Mesendoderm (in vitro differentiated cells): ENCODE data around the gene ZFP62.
"Not testable (repeated sequence)": the region's sequence is repeated elsewhere in the genome, so short reads cannot be mapped to it uniquely, and the experiment has no call there.

Source experiments
- DNase-seq: peaks from one replicate; pipeline ENCODE4 v3.0.0; 2013
- H2AK5ac ChIP-seq: 2 replicates; pipeline ENCODE4 v1.6.1; 2013; ENCODE audit warnings: low read length, inconsistent platforms
- H2BK120ac ChIP-seq: 2 replicates; pipeline ENCODE4 v1.6.1; 2013; ENCODE audit warnings: low read depth, mild to moderate bottlenecking, low read length, moderate library complexity, mixed read lengths
- H2BK15ac ChIP-seq: replicated peaks from 2 replicates; pipeline ENCODE4 v1.6.1; 2013; ENCODE audit warnings: low read depth, mild to moderate bottlenecking, moderate library complexity
- H2BK5ac ChIP-seq: 2 replicates; pipeline ENCODE4 v1.6.1; 2013; ENCODE audit warnings: low read length, inconsistent platforms
- H3K18ac ChIP-seq: 2 replicates; pipeline ENCODE4 v1.6.1; 2013; ENCODE audit warnings: mild to moderate bottlenecking, low read length, mixed read lengths
- H3K23ac ChIP-seq: one replicate; pipeline ENCODE4 v1.6.1; 2013; ENCODE audit warnings: low read length
- H3K27ac ChIP-seq: 2 replicates; pipeline ENCODE4 v1.5.1; 2013; ENCODE audit warnings: low read depth, mild to moderate bottlenecking, inconsistent platforms, low read length, moderate library complexity
- H3K27me3 ChIP-seq: 2 replicates; pipeline ENCODE4 v1.6.1; 2013; ENCODE audit warnings: low read length, control low read depth, mild to moderate bottlenecking, inconsistent platforms; ENCODE audit not compliant: insufficient read depth, poor library complexity
- H3K36me3 ChIP-seq: 2 replicates; pipeline ENCODE4 v1.6.1; 2013; ENCODE audit warnings: low read length, inconsistent platforms; ENCODE audit not compliant: control insufficient read depth, insufficient read depth
- H3K4ac ChIP-seq: one replicate; pipeline ENCODE4 v1.6.1; 2013; ENCODE audit warnings: low read depth, mild to moderate bottlenecking, low read length, moderate library complexity
- H3K4me1 ChIP-seq: 2 replicates; pipeline ENCODE4 v1.6.1; 2013; ENCODE audit warnings: low read depth, low read length, inconsistent platforms; ENCODE audit not compliant: control insufficient read depth
- H3K4me2 ChIP-seq: 2 replicates; pipeline ENCODE4 v1.6.1; 2013; ENCODE audit warnings: low read length
- H3K4me3 ChIP-seq: 2 replicates; pipeline ENCODE4 v1.5.1; 2013; ENCODE audit warnings: mild to moderate bottlenecking, low read length
- H3K56ac ChIP-seq: one replicate; pipeline ENCODE4 v1.6.1; 2013; ENCODE audit warnings: low read length
- H3K79me1 ChIP-seq: 2 replicates; pipeline ENCODE4 v1.6.1; 2013; ENCODE audit warnings: low read length, inconsistent platforms
- H3K79me2 ChIP-seq: 2 replicates; pipeline ENCODE4 v1.6.1; 2013; ENCODE audit warnings: mild to moderate bottlenecking, low read length; ENCODE audit not compliant: control insufficient read depth, insufficient read depth
- H3K9ac ChIP-seq: 2 replicates; pipeline ENCODE4 v1.6.1; 2013; ENCODE audit warnings: low read length, inconsistent platforms
- H4K5ac ChIP-seq: one replicate; pipeline ENCODE4 v1.6.1; 2013; ENCODE audit warnings: low read length
- H4K8ac ChIP-seq: one replicate; pipeline ENCODE4 v1.6.1; 2013; ENCODE audit warnings: low read depth, mild to moderate bottlenecking, control low read depth, low read length, moderate library complexity
- WGBS: extraction: QIAGEN DNeasy Blood & Tissue Kit; methylation state at CpG from one replicate; pipeline ENCODE4 v1.1.7; 2013; ENCODE audit warnings: low lambda C conversion rate, missing lambda C conversion rate; ENCODE audit not compliant: insufficient coverage; ENCODE audit errors: extremely low coverage; 5-methylcytosine and 5-hydroxymethylcytosine counted together

The ZFP62 gene

GRCh38 chr5:180828756-180829531 lies 32.1 kb downstream of the ZFP62 start:
- H3K79me1 ChIP-seq, H3K4me2 ChIP-seq, H2AK5ac ChIP-seq, H3K4me1 ChIP-seq, H2BK5ac ChIP-seq, H3K79me2 ChIP-seq, DNase-seq, H3K27ac ChIP-seq, H4K8ac ChIP-seq, H3K27me3 ChIP-seq, H3K18ac ChIP-seq, H4K5ac ChIP-seq, H3K56ac ChIP-seq, H3K4ac ChIP-seq, H3K23ac ChIP-seq, H3K4me3 ChIP-seq, H3K9ac ChIP-seq, H2BK120ac ChIP-seq, H2BK15ac ChIP-seq, H3K36me3 ChIP-seq: not testable (repeated sequence)
- no CpG with 5 or more reads among the region's 13 CpGs for WGBS

- not testable (repeated sequence) for H3K18ac ChIP-seq, H2BK5ac ChIP-seq, H3K27me3 ChIP-seq, H4K8ac ChIP-seq, H3K27ac ChIP-seq, H3K79me1 ChIP-seq, H2BK15ac ChIP-seq, H3K4me1 ChIP-seq, H3K4ac ChIP-seq, H3K36me3 ChIP-seq, H3K4me3 ChIP-seq, H3K56ac ChIP-seq, DNase-seq, H3K4me2 ChIP-seq, H3K23ac ChIP-seq, H2AK5ac ChIP-seq, H3K9ac ChIP-seq, H4K5ac ChIP-seq, H3K79me2 ChIP-seq, H2BK120ac ChIP-seq
- no CpG with 5 or more reads among the region's 7 CpGs for WGBS
Observed at GRCh38 chr5:180827374-180827773, 33.7 kb downstream of the ZFP62 start.

GRCh38 chr5:180825768-180826525 lies 35.1 kb downstream of the ZFP62 start:
- Histone ChIP-seq H3K79me1 (no peaks in the 10 kb centered on the region), H2BK5ac (no peak overlapping the region), H2BK120ac (no peak overlapping the region), H3K79me2 (no peaks in the 10 kb centered on the region), H2BK15ac (no peak overlapping the region), H4K5ac (no peak overlapping the region), H3K9ac (no peak overlapping the region), H4K8ac (no peak overlapping the region), H3K56ac (no peak overlapping the region), H3K36me3 (no peaks in the 10 kb centered on the region), H2AK5ac (no peak overlapping the region), H3K18ac (no peak overlapping the region), H3K27me3 (no peaks in the 10 kb centered on the region), H3K27ac (no peak overlapping the region), H3K4ac (no peak overlapping the region), H3K23ac (no peak overlapping the region), H3K4me1 (no peaks in the 10 kb centered on the region), H3K4me3 (no peak overlapping the region), H3K4me2 (no peak overlapping the region)
- no peak for DNase-seq
- WGBS, result no CpG with 5 or more reads among the region's 3 CpGs

- no peak overlapping the region for H3K4me3 ChIP-seq
- no peaks in the 10 kb centered on the region for H3K4me1 ChIP-seq
- no peaks in the 10 kb centered on the region for H3K36me3 ChIP-seq
- no peak for DNase-seq
- no peaks in the 10 kb centered on the region for H3K79me2 ChIP-seq
- no peak overlapping the region for H3K4ac ChIP-seq
- no peak overlapping the region for H2BK120ac ChIP-seq
- H3K79me1 ChIP-seq, result no peaks in the 10 kb centered on the region
- H4K8ac ChIP-seq, result no peak overlapping the region
- H3K18ac ChIP-seq, result no peak overlapping the region
- no peak overlapping the region for H3K27ac ChIP-seq
- H2BK5ac ChIP-seq, result no peak overlapping the region
- no peak overlapping the region for H3K56ac ChIP-seq
- H3K23ac ChIP-seq, result no peak overlapping the region
- H2AK5ac ChIP-seq, result no peak overlapping the region
- whole genome bisulfite sequencing, result no CpG with 5 or more reads among the region's 10 CpGs
- no peaks in the 10 kb centered on the region for H3K27me3 ChIP-seq
- no peak overlapping the region for H3K9ac ChIP-seq
- H4K5ac ChIP-seq, result no peak overlapping the region
- H3K4me2 ChIP-seq, result no peak overlapping the region
- no peak overlapping the region for H2BK15ac ChIP-seq
Observed at GRCh38 chr5:180824630-180825476, 36.2 kb downstream of the ZFP62 start.

GRCh38 chr5:180823940-180824629 lies 37.0 kb downstream of the ZFP62 start:
- Histone ChIP-seq H3K9ac (no peak overlapping the region), H3K79me2 (no peaks in the 10 kb centered on the region), H2AK5ac (no peak overlapping the region), H2BK120ac (no peak overlapping the region), H3K4me1 (no peaks in the 10 kb centered on the region), H2BK15ac (no peak overlapping the region), H4K8ac (no peak overlapping the region), H3K23ac (no peak overlapping the region), H2BK5ac (no peak overlapping the region), H4K5ac (no peak overlapping the region), H3K4me3 (no peak overlapping the region), H3K4me2 (no peak overlapping the region), H3K56ac (no peak overlapping the region), H3K36me3 (no peaks in the 10 kb centered on the region), H3K27me3 (no peaks in the 10 kb centered on the region), H3K79me1 (no peaks in the 10 kb centered on the region), H3K18ac (no peak overlapping the region), H3K27ac (no peak overlapping the region), H3K4ac (no peak overlapping the region)
- no CpG with 5 or more reads among the region's 6 CpGs for WGBS
- no peak for DNase-seq
